CD8-positive, alpha-beta memory T cell (primary cell): ENCODE data around the gene MRFAP1. TPM values are rescaled to one million over a fixed set of nuclear protein-coding genes. Genes with fewer than 3 reads are reported as not detected.

ENCODE experiments used
- CTCF ChIA-PET: fragments of 350-600 bp; sonication (Branson Sonifier 250); formaldehyde crosslinking; loops from one replicate; lab custom pipeline; 2021; ENCODE audit warnings: antibody characterized with exemption; lab: Charles Lee
- POLR2A ChIA-PET: fragments of 350-600 bp; sonication (Branson Sonifier 250); formaldehyde crosslinking; loops from one replicate; lab custom pipeline; 2021; ENCODE audit warnings: antibody characterized with exemption; lab: Charles Lee
- DNase-seq, 5 donors: peaks; one replicate each; pipeline versions ENCODE4 v3.0.0 to v3.0.0-alpha.2; 2020 to 2022; ENCODE audit warnings: mixed read lengths in 1 of 5
- H3K27ac ChIP-seq: one replicate; pipeline ENCODE4 v1.7.0; 2013; ENCODE audit warnings: low read depth, mild to moderate bottlenecking, low read length, moderate library complexity
- H3K27me3 ChIP-seq: 2 replicates; pipeline ENCODE4 v1.7.0; 2013; ENCODE audit warnings: low read length, mild to moderate bottlenecking; ENCODE audit not compliant: insufficient read depth, poor library complexity, severe bottlenecking
- H3K36me3 ChIP-seq: 2 replicates; pipeline ENCODE4 v1.7.0; 2013; ENCODE audit warnings: mild to moderate bottlenecking, low read length, moderate library complexity; ENCODE audit not compliant: insufficient read depth
- H3K4me1 ChIP-seq: 2 replicates; pipeline ENCODE4 v1.7.0; 2013; ENCODE audit warnings: mild to moderate bottlenecking, low read length, moderate library complexity; ENCODE audit not compliant: insufficient read depth
- H3K4me3 ChIP-seq: 2 replicates; pipeline ENCODE4 v1.7.0; 2013; ENCODE audit warnings: mild to moderate bottlenecking, low read length
- H3K9me3 ChIP-seq: 2 replicates; pipeline ENCODE4 v1.7.0; 2013; ENCODE audit warnings: mild to moderate bottlenecking, low read length
- H3K27ac Mint-ChIP-seq, 8 donors: one replicate each; pipeline ENCODE4 v1.8.0; 2020 to 2021; ENCODE audit warnings: mixed read lengths in 8 of 8, mild to moderate bottlenecking in 6 of 8, inconsistent platforms in 3 of 8, moderate library complexity in 3 of 8
- H3K27me3 Mint-ChIP-seq, 2 donors: one replicate each; pipeline ENCODE4 v1.8.0; 2020 to 2021; ENCODE audit warnings: mixed read lengths in 2 of 2, mild to moderate bottlenecking in 1 of 2, moderate library complexity in 1 of 2
- H3K36me3 Mint-ChIP-seq, 3 donors: one replicate each; pipeline ENCODE4 v1.8.0; 2020 to 2021; ENCODE audit warnings: mixed read lengths in 3 of 3, inconsistent platforms in 1 of 3, mild to moderate bottlenecking in 1 of 3
- H3K4me1 Mint-ChIP-seq, 3 donors: one replicate each; pipeline ENCODE4 v1.8.0; 2020 to 2021; ENCODE audit warnings: mixed read lengths in 3 of 3, inconsistent platforms in 1 of 3, mild to moderate bottlenecking in 1 of 3
- H3K4me3 Mint-ChIP-seq, 7 donors: one replicate each; pipeline ENCODE4 v1.8.0; 2020 to 2021; ENCODE audit warnings: mixed read lengths in 7 of 7, mild to moderate bottlenecking in 6 of 7, moderate library complexity in 4 of 7, inconsistent platforms in 2 of 7
- H3K9me3 Mint-ChIP-seq, 5 donors: one replicate each; pipeline ENCODE4 v1.8.0; 2020 to 2022; ENCODE audit warnings: mixed read lengths in 5 of 5, mild to moderate bottlenecking in 3 of 5, moderate library complexity in 2 of 5, inconsistent platforms in 1 of 5
- polyA plus RNA-seq: library from polyadenylated mRNA; unstranded; fragments of 300-500 nt; fragmentation: Illumina TruSeq; gene quantifications from one replicate; pipeline ENCODE4 v1.2.3, GENCODE V29; 2021
- total RNA-seq, 2 experiments: library from RNA; stranded (reverse); gene quantifications; one replicate each; pipeline ENCODE4 v1.2.3, GENCODE V29; 2021

The MRFAP1 gene
- total and polyA plus RNA-seq, 3 experiments from 2014 or later, result 122 to 175 (median 126) TPM

DNA sequence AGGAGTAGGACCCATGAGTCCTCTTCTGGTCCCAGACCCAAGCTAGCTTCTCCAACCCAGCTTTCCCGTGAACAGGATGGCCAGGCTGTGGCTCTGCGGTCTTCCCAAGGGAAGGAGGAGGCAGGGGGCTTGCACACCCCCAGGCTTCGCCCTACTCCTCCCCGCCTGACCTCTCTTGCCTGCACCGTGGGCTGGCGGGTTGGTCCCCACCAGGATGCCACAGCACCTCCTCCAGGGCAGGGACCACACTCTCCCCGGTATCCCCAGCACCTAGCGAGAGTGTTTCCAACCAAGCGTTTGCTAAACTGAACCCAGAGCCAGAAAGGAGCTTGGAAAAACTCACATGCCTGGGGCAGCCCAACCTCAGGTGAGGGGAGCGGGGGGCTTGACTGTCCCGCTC, 44.2 kb downstream of the MRFAP1 start:
- peaks cover 24% of the 10 kb centered on the region for H3K4me1 ChIP-seq
- no peak for DNase-seq
- ChIA-PET CTCF (interaction anchor here (0.6 to 3.1 kb wide), 6 partner anchors 9 to 189 kb away, joined by 3 to 13 read pairs (median 8); partner anchors contain the start of gene MRFAP1L1), POLR2A (interaction anchor here (2.7 kb wide), 1 partner anchor 10 kb away, joined by 14 read pairs; a partner anchor contains a TSS)
- Mint-ChIP-seq H3K27ac (peak overlapping the region in 4 of 8 donors; percentile 52 to 69 (median 54)), H3K4me1 (peaks cover 43 to 70% (median 64%) of the 10 kb centered on the region in 3 donors), H3K36me3 (peaks cover 0 to 22% (median 13%) of the 10 kb centered on the region in 3 donors), H3K27me3 (no peaks in the 10 kb centered on the region), H3K9me3 (peaks cover 0 to 3% (median 0%) of the 10 kb centered on the region in 5 donors), H3K4me3 (peak overlapping the region in 1 of 7 donors; percentile 43)
- H3K4me3 ChIP-seq, result no peak overlapping the region
- no peak overlapping the region for H3K27ac ChIP-seq
- H3K9me3 ChIP-seq, result no peaks in the 10 kb centered on the region
- H3K27me3 ChIP-seq, result no peaks in the 10 kb centered on the region
- no peaks in the 10 kb centered on the region for H3K36me3 ChIP-seq

DNA sequence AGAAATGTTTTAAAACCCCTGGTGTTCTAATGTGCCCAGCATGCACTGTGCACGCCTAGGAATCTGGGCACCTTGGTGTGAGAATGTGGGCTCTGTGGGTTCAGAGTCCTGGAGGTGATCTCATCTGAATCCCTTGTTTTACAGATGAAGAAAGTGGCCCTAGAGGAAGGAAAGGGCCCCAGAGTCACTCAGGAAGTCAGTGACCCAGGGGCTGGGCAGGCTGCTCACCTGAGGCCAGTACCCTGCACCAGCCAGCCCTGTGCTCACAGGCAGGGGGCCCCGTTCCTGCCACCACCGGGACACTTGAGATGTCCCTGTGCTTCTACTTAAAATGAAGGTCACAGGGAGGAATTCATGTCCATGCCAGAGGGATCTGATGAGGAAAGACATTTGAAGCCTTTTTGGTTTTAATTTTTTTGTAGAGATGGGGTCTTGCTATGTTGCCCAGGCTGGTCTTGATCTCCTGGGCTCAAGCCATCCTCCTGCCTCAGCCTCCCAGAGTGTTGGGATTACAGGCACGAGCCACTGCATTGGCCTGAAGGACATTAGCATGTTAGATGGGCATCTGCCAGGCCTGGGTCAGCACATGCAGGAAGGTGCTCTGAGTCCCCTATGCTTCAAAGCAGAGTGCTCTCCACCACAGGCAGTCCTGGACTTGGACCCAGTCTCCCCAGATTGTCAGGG, 45.8 kb downstream of the MRFAP1 start:
- Histone ChIP-seq H3K27ac (no peak overlapping the region), H3K4me3 (no peak overlapping the region), H3K27me3 (no peaks in the 10 kb centered on the region), H3K4me1 (peaks cover 40% of the 10 kb centered on the region), H3K36me3 (no peaks in the 10 kb centered on the region), H3K9me3 (no peaks in the 10 kb centered on the region)
- no peaks in the 10 kb centered on the region for H3K9me3 Mint-ChIP-seq
- no peak for DNase-seq
- ChIA-PET POLR2A (interaction anchor here (1.1 kb wide), 1 partner anchor 45 kb away, joined by 6 read pairs; the partner anchor contains the start of gene MRFAP1), CTCF (interaction anchor here (0.8 to 5.5 kb wide), 2 partner anchors 11 to 31 kb away, joined by 4 to 108 read pairs; a partner anchor contains a TSS)
- H3K4me3 Mint-ChIP-seq, result peak overlapping the region in 2 of 7 donors; percentile 41 to 42
- H3K4me1 Mint-ChIP-seq, result peaks cover 56 to 73% (median 70%) of the 10 kb centered on the region in 3 donors
- no peaks in the 10 kb centered on the region for H3K27me3 Mint-ChIP-seq
- H3K27ac Mint-ChIP-seq, result peak overlapping the region; percentile 58 to 99 (median 89)
- H3K36me3 Mint-ChIP-seq, result peaks cover 0 to 16% (median 2%) of the 10 kb centered on the region in 3 donors

DNA sequence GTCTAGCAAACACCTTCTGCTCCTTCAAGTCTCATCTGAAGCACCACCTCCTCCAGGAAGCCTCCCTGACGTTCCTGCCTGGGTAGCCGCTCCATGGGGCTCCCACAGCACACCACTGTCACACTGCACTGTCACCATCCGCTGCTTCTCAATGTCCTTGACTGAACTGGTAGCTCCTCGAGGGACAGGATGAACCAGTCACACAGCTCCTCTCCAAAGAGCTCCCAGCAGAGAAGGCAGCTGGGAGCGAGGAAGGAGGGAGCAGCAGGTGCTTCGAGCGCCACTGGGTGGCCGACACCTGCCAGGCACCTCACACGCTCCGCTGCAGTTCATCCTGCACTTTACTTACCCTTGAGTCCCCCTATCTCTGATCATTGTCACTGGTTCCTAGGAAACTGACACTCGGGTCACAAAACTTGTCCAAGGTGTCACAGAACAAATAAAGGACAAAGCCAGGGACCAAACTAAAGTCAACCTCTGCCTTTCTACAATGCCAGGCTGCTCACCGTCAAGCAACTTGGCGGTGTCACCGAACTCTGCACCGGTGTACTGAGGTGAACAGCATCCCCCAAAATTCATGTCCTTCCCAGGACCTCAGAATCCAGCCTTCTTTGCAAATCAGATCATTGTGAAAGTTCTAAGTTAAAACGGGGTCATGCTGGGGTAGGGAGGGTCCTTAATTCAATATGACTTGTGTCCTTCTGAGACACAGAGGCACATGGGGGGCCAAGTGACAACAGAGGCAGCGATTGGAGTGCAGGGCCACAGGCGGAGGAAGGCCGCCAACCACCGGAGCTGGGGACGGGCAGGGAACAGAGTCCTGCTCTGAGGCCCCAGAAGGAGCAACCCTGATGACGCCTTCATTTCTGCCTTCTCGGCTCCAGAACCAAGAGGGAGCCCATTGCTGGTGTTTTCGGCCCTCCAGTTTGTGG, 47.7 kb downstream of the MRFAP1 start:
- H3K27me3 ChIP-seq, result no peaks in the 10 kb centered on the region
- no peaks in the 10 kb centered on the region for H3K36me3 ChIP-seq
- Mint-ChIP-seq H3K36me3 (peaks cover 0 to 14% (median 0%) of the 10 kb centered on the region in 3 donors), H3K4me1 (peaks cover 62 to 77% (median 75%) of the 10 kb centered on the region in 3 donors), H3K4me3 (peak overlapping the region; percentile 91 to 99 (median 97)), H3K27ac (peak overlapping the region; percentile 93 to 100 (median 99)), H3K27me3 (no peaks in the 10 kb centered on the region), H3K9me3 (no peaks in the 10 kb centered on the region)
- peaks cover 58% of the 10 kb centered on the region for H3K4me1 ChIP-seq
- no peaks in the 10 kb centered on the region for H3K9me3 ChIP-seq
- ChIA-PET POLR2A (interaction anchor here (1.7 to 3.5 kb wide), 3 partner anchors 13 to 20 kb away, joined by 9 to 77 read pairs (median 41); partner anchors contain the start of gene MRFAP1L1), CTCF (interaction anchor here (1.0 to 5.5 kb wide), 6 partner anchors 13 to 32 kb away, joined by 3 to 108 read pairs (median 14); partner anchors contain the start of gene MRFAP1L1)
- H3K27ac ChIP-seq, result peak overlapping the region; percentile 72
- no peak for DNase-seq
- peak overlapping the region; percentile 57 for H3K4me3 ChIP-seq

DNA sequence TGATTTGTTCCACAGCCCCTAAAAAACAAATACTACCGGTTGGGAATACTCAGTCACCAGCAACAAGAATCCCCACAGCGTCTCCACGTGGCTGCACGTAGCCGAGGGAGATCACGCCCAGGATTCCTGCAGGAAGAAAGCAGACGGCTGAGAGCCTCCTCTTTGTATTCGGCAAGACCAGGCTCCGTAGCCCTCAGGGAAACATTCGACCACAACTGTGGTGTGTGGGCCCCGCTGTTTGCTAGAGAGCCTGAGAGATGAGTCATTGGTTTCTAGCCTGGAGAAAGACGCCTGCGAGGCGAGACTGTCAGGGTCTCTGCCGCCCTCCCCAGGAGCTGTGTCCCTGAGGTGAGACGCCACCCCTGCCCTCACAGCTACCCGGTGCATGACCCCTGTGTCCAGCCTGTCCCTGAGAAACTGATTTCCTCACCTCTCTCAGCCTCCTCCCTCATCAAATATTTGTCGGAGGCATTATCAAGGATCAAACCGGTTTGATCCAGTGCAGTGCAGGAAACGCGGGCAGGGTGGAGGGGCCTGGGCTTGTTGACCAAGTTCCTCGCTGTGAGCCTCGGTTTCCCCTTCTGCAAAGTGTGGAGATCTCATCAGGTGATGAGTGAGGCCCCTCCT, 48.5 kb downstream of the MRFAP1 start:
- CTCF ChIA-PET, result interaction anchor here (0.7 to 5.5 kb wide), 9 partner anchors 10 to 220 kb away, joined by 3 to 108 read pairs (median 8); partner anchors contain the start of genes MRFAP1 and MRFAP1L1
- Histone ChIP-seq H3K36me3 (no peaks in the 10 kb centered on the region), H3K27me3 (no peaks in the 10 kb centered on the region), H3K4me1 (peaks cover 65% of the 10 kb centered on the region), H3K4me3 (peak overlapping the region; percentile 57), H3K27ac (peak overlapping the region; percentile 72), H3K9me3 (no peaks in the 10 kb centered on the region)
- peak overlapping the region; percentile 91 to 99 (median 97) for H3K4me3 Mint-ChIP-seq
- H3K27me3 Mint-ChIP-seq, result no peaks in the 10 kb centered on the region
- H3K27ac Mint-ChIP-seq, result peak overlapping the region; percentile 93 to 100 (median 99)
- POLR2A ChIA-PET, result interaction anchor here (0.7 to 3.5 kb wide), 4 partner anchors 14 to 354 kb away, joined by 7 to 77 read pairs (median 24); partner anchors contain the start of genes MRFAP1L1 and TADA2B
- no peaks in the 10 kb centered on the region for H3K9me3 Mint-ChIP-seq
- peak; percentile 62 to 90 (median 71) for DNase-seq
- peaks cover 69 to 84% (median 82%) of the 10 kb centered on the region in 3 donors for H3K4me1 Mint-ChIP-seq
- peaks cover 0 to 14% (median 0%) of the 10 kb centered on the region in 3 donors for H3K36me3 Mint-ChIP-seq

DNA sequence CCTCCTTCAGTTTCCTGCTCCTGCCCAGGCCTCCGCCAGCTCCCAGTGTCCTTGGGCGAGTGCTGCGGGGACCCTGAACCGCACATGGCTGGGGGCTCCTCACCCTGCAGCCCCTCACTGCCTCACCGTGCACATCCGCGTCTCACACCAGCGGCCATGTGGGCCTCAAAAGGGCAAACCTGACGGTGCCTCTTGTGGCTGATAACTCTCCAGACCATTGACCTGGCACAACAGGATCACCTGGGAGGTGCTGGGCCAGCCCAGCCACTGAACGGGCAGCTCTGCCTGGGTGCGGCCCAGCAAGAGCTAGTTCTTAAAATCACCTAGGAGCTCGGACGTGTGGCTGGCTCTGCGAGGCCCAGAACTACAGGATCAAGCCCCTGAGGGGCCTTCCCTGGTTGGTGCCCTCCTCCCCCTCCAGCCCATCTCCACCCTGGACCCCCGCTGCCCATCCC, 49.0 kb downstream of the MRFAP1 start:
- no peaks in the 10 kb centered on the region for H3K36me3 ChIP-seq
- Mint-ChIP-seq H3K4me3 (peak overlapping the region; percentile 91 to 99 (median 97)), H3K9me3 (no peaks in the 10 kb centered on the region), H3K27ac (peak overlapping the region; percentile 93 to 100 (median 99)), H3K4me1 (peaks cover 75 to 88% (median 87%) of the 10 kb centered on the region in 3 donors), H3K36me3 (peaks cover 0 to 14% (median 0%) of the 10 kb centered on the region in 3 donors), H3K27me3 (no peaks in the 10 kb centered on the region)
- ChIA-PET CTCF (interaction anchor here (0.7 to 5.5 kb wide), 13 partner anchors 11 to 379 kb away, joined by 3 to 108 read pairs (median 6); partner anchors contain the start of genes BLOC1S4, GRPEL1, MRFAP1 and MRFAP1L1), POLR2A (interaction anchor here (0.7 to 3.5 kb wide), 9 partner anchors 9 to 354 kb away, joined by 4 to 77 read pairs (median 15); partner anchors contain the start of genes BLOC1S4, KIAA0232, MRFAP1 and MRFAP1L1)
- peak overlapping the region; percentile 72 for H3K27ac ChIP-seq
- H3K4me3 ChIP-seq, result peak overlapping the region; percentile 57
- no peaks in the 10 kb centered on the region for H3K9me3 ChIP-seq
- peaks cover 71% of the 10 kb centered on the region for H3K4me1 ChIP-seq
- DNase-seq, result no peak
- no peaks in the 10 kb centered on the region for H3K27me3 ChIP-seq
